Osteoblast (primary cell): Measurements from ENCODE around the gene UBE2B. TPM values are rescaled to one million over a fixed set of nuclear protein-coding genes. Genes with fewer than 3 reads are reported as not detected.
"Not testable (repeated sequence)": the region's sequence is repeated elsewhere in the genome, so short reads cannot be mapped to it uniquely, and the experiment has no call there.

Source experiments
- DNase-seq: peaks from one replicate; pipeline ENCODE4 v3.0.0; 2011; ENCODE audit warnings: low spot score, mixed read lengths; ENCODE audit not compliant: insufficient read length; ENCODE audit errors: missing footprints
- H2AFZ ChIP-seq: 2 replicates; pipeline ENCODE4 v1.6.0; 2011; ENCODE audit warnings: mild to moderate bottlenecking, low read length
- H3K27ac ChIP-seq: 2 replicates; pipeline ENCODE4 v1.5.1; 2011; ENCODE audit warnings: mild to moderate bottlenecking, low read depth, low read length, moderate library complexity
- H3K27me3 ChIP-seq: 2 replicates; pipeline ENCODE4 v1.6.0; 2012; ENCODE audit warnings: mild to moderate bottlenecking, control low read depth, inconsistent platforms, low read length, moderate library complexity; ENCODE audit not compliant: insufficient read depth
- H3K36me3 ChIP-seq: 2 replicates; pipeline ENCODE4 v1.5.1; 2011; ENCODE audit warnings: mild to moderate bottlenecking, low read length, control low read depth, moderate library complexity; ENCODE audit not compliant: insufficient read depth
- H3K4me1 ChIP-seq: 2 replicates; pipeline ENCODE4 v1.5.1; 2011; ENCODE audit warnings: mild to moderate bottlenecking, low read length, control low read depth, moderate library complexity; ENCODE audit not compliant: insufficient read depth
- H3K4me2 ChIP-seq: 2 replicates; pipeline ENCODE4 v1.6.0; 2011; ENCODE audit warnings: mild to moderate bottlenecking, low read length; ENCODE audit not compliant: insufficient read depth
- H3K4me3 ChIP-seq: fragments of 200-600 bp; sonication (generic); 3 replicates; pipeline ENCODE4 v1.5.1; 2012; ENCODE audit warnings: mild to moderate bottlenecking, low read length, inconsistent platforms; ENCODE audit not compliant: insufficient read depth
- H3K79me2 ChIP-seq: 2 replicates; pipeline ENCODE4 v1.6.0; 2012; ENCODE audit warnings: mild to moderate bottlenecking, low read length, control low read depth, inconsistent platforms; ENCODE audit not compliant: insufficient read depth
- H3K9me3 ChIP-seq: 2 replicates; pipeline ENCODE4 v1.5.1; 2011; ENCODE audit warnings: low read depth, low read length, control low read depth
- H4K20me1 ChIP-seq: 2 replicates; pipeline ENCODE4 v1.6.0; 2012; ENCODE audit warnings: mild to moderate bottlenecking, low read length, control low read depth; ENCODE audit not compliant: insufficient read depth
- CTCF ChIP-seq: IDR thresholded peaks from 2 replicates; pipeline ENCODE4 v1.5.1; 2011; ENCODE audit warnings: mild to moderate bottlenecking, low read depth, low read length, moderate library complexity; ENCODE audit errors: extremely low read depth
- total RNA-seq: library from RNA; depleted of rRNA; stranded (reverse); fragments of >200 nt; gene quantifications from 2 replicates; pipeline ENCODE4 v1.2.3, GENCODE V29; 2012

Gene UBE2B
- total RNA-seq, 1 donor = 73.5 TPM

GRCh38 chr5:134417707-134418106 is 46.3 kb downstream of the UBE2B start:
- Histone ChIP-seq H4K20me1 (no peaks in the 10 kb centered on the region), H3K27ac (no peak overlapping the region), H3K36me3 (no peaks in the 10 kb centered on the region), H3K79me2 (no peaks in the 10 kb centered on the region), H2AFZ (no peak overlapping the region), H3K9me3 (no peaks in the 10 kb centered on the region), H3K4me3 (no peak overlapping the region), H3K4me1 (no peaks in the 10 kb centered on the region), H3K4me2 (no peak overlapping the region), H3K27me3 (no peaks in the 10 kb centered on the region)
- no peak for TF ChIP-seq CTCF
- DNase-seq = no peak

DNA sequence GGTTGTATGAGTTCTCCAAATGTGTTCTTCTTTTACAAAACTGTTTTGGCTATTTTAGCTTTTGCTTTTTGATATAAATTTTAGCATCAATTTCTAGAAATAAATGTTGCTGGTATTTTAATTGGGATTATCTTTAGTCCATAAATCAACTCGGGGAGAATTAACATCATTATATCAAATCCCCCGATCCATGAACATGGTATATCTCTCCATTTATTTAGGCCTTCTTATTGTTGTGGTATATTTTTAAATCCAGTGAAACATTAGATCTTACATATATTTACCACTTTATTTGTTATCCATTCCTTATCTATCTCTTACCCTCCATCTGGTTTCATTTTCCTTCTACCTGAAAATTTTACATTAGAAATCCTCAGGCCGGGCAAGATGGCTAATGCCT is 47.6 kb downstream of the UBE2B start:
- no peak overlapping the region for H3K4me2 ChIP-seq
- no peaks in the 10 kb centered on the region for H4K20me1 ChIP-seq
- no peaks in the 10 kb centered on the region for H3K27me3 ChIP-seq
- no peak overlapping the region for H3K4me3 ChIP-seq
- DNase-seq = no peak
- no peaks in the 10 kb centered on the region for H3K4me1 ChIP-seq
- H3K36me3 ChIP-seq = no peaks in the 10 kb centered on the region
- H3K79me2 ChIP-seq = no peaks in the 10 kb centered on the region
- no peak overlapping the region for H2AFZ ChIP-seq
- H3K9me3 ChIP-seq = no peaks in the 10 kb centered on the region
- TF ChIP-seq CTCF = no peak
- H3K27ac ChIP-seq = no peak overlapping the region

DNA sequence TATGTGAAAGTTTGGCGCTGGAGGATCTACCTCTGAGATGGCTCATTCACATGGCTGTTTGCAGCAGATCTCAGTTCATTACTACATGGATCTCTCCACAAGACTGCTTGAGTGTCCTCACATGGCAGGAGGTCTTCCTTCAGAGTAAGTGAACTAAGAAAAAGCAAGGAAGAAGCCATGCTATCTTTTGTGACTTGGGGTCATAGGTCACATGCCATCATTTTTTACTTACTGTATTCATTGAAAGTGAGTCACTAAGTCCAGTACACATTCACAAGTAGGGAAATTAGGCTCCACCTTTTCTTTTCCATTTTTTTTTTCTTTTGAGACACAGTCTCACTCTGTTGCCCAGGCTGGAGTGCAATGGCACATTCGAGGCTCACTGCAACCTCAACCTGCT is 49.0 kb downstream of the UBE2B start:
- no peaks in the 10 kb centered on the region for H3K4me1 ChIP-seq
- no peaks in the 10 kb centered on the region for H3K79me2 ChIP-seq
- H3K4me3 ChIP-seq = no peak overlapping the region
- no peak overlapping the region for H2AFZ ChIP-seq
- no peak for DNase-seq
- no peaks in the 10 kb centered on the region for H3K36me3 ChIP-seq
- no peak overlapping the region for H3K4me2 ChIP-seq
- H3K27ac ChIP-seq = no peak overlapping the region
- no peak for TF ChIP-seq CTCF
- no peaks in the 10 kb centered on the region for H4K20me1 ChIP-seq
- no peaks in the 10 kb centered on the region for H3K9me3 ChIP-seq
- no peaks in the 10 kb centered on the region for H3K27me3 ChIP-seq

DNA sequence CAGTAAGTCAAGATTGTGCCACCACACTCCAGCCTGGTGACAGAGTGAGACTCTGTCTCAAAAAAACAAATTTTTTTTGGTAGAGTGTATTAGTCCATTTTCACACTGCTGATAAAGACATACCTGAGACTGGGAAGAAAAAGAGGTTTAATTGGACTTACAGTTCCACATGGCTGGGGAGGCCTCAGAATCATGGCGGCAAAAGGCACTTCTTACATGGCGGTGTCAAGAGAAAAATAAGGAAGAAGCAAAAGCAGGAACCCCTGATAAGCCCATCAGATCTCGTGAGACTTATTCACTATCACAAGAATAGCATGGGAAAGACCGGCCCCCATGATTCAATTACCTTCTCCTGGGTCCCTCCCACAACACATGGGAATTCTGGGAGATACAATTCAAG is 49.7 kb downstream of the UBE2B start:
- not testable (repeated sequence) for H3K4me3 ChIP-seq, H4K20me1 ChIP-seq, H2AFZ ChIP-seq, H3K27ac ChIP-seq, H3K36me3 ChIP-seq, DNase-seq, H3K4me2 ChIP-seq, H3K9me3 ChIP-seq, H3K27me3 ChIP-seq, H3K79me2 ChIP-seq, H3K4me1 ChIP-seq
